K562 (cell line): Measurements from ENCODE around the gene DYNC1H1. TPM values are rescaled to one million over a fixed set of nuclear protein-coding genes. Genes with fewer than 3 reads are reported as not detected.

Experiments used
- ARID1B ChIP-seq: fragments of 450-650 bp; IDR thresholded peaks from 2 replicates; pipeline ENCODE4 v1.6.1; 2016; ENCODE audit warnings: antibody characterized with exemption, mild to moderate bottlenecking, inconsistent platforms
- ATF7 ChIP-seq: fragments of 450-650 bp; IDR thresholded peaks from 2 replicates; pipeline ENCODE4 v1.7.1; 2014; ENCODE audit warnings: mild to moderate bottlenecking, moderate library complexity
- BRF1 ChIP-seq: IDR thresholded peaks from 3 replicates; pipeline ENCODE4 v1.6.1; 2011; ENCODE audit warnings: borderline replicate concordance, mild to moderate bottlenecking; ENCODE audit not compliant: insufficient read length; ENCODE audit errors: extremely low read depth
- COPS2 ChIP-seq: fragments of 450-650 bp; conservative IDR thresholded peaks from 2 replicates; pipeline ENCODE4 v1.6.1; 2016; ENCODE audit warnings: mild to moderate bottlenecking, moderate library complexity
- EGR1 ChIP-seq: fragments of 450-650 bp; conservative IDR thresholded peaks from 2 replicates; pipeline ENCODE4 v1.6.1; 2017; ENCODE audit warnings: mild to moderate bottlenecking
- EWSR1 ChIP-seq: fragments of 450-650 bp; IDR thresholded peaks from 2 replicates; pipeline ENCODE4 v1.6.1; 2018; ENCODE audit warnings: borderline replicate concordance, mild to moderate bottlenecking, low read depth, moderate library complexity; ENCODE audit not compliant: partially characterized antibody
- FOXA1 ChIP-seq: fragments of 450-650 bp; IDR thresholded peaks from 2 replicates; pipeline ENCODE4 v1.6.1; 2016; ENCODE audit warnings: mild to moderate bottlenecking, borderline replicate concordance
- GTF3C2 ChIP-seq: IDR thresholded peaks from 3 replicates; pipeline ENCODE4 v1.6.1; 2011; ENCODE audit warnings: borderline replicate concordance, mild to moderate bottlenecking, moderate library complexity; ENCODE audit not compliant: insufficient read length; ENCODE audit errors: extremely low read depth
- HBP1 ChIP-seq: fragments of 450-650 bp; formaldehyde crosslinking; IDR thresholded peaks from 2 replicates; pipeline ENCODE4 v1.4.0; 2022; ENCODE audit warnings: missing genetic modification characterization
- HDAC1 ChIP-seq, 2 experiments: fragments of 450-650 bp; IDR thresholded peaks; 2 replicates each; pipeline ENCODE4 v1.6.1; 2016 to 2017; ENCODE audit warnings: inconsistent platforms in 1 of 2, mild to moderate bottlenecking in 1 of 2, moderate library complexity in 1 of 2
- HDGF ChIP-seq: fragments of 450-650 bp; IDR thresholded peaks from 2 replicates; pipeline ENCODE4 v1.6.1; 2016
- KHSRP ChIP-seq: fragments of 450-650 bp; IDR thresholded peaks from 2 replicates; pipeline ENCODE4 v1.6.1; 2017
- LARP7 ChIP-seq: fragments of 450-650 bp; IDR thresholded peaks from 2 replicates; pipeline ENCODE4 v1.6.1; 2016
- MAFK ChIP-seq: IDR thresholded peaks from 2 replicates; pipeline ENCODE4 v1.6.1; 2011; ENCODE audit warnings: low read length, improper control_type of control experiment
- MBD2 ChIP-seq: sonication (generic); IDR thresholded peaks from 2 replicates; pipeline ENCODE4 v1.6.1; 2016; ENCODE audit warnings: low read depth, borderline replicate concordance
- NR2F6 ChIP-seq: fragments of 450-650 bp; formaldehyde crosslinking; IDR thresholded peaks from 2 replicates; pipeline ENCODE4 v1.4.0; 2020; ENCODE audit warnings: mild to moderate bottlenecking
- RAD21 ChIP-seq, 2 experiments: fragments of 250-450 bp in 1 of 2; fragments of 450-650 bp in 1 of 2; sonication (Bioruptor Pico) in 1 of 2; formaldehyde crosslinking in 1 of 2; IDR thresholded peaks in 1 of 2; conservative IDR thresholded peaks in 1 of 2; 2 replicates each; pipeline versions ENCODE4 v1.4.0 to v1.8.0; 2020 to 2022; ENCODE audit warnings: mild to moderate bottlenecking in 2 of 2, moderate library complexity in 1 of 2
- SETDB1 ChIP-seq: IDR thresholded peaks from one replicate; pipeline ENCODE4 v1.6.1; 2012; ENCODE audit warnings: low read length, control low read depth, inconsistent platforms
- SLC30A9 ChIP-seq: fragments of 250-450 bp; sonication (Bioruptor Pico); IDR thresholded peaks from 2 replicates; pipeline ENCODE4 v1.8.0; 2022; ENCODE audit warnings: mild to moderate bottlenecking, moderate library complexity
- TFE3 ChIP-seq: fragments of 450-650 bp; formaldehyde crosslinking; IDR thresholded peaks from 2 replicates; pipeline ENCODE4 v1.4.0; 2020; ENCODE audit warnings: mild to moderate bottlenecking, mixed read lengths
- TSC22D4 ChIP-seq: fragments of 450-650 bp; IDR thresholded peaks from 2 replicates; pipeline ENCODE4 v1.6.1; 2016; ENCODE audit warnings: missing genetic modification characterization, missing biosample characterization, control low read depth
- ZNF165 ChIP-seq: fragments of 250-450 bp; sonication (Bioruptor Pico); IDR thresholded peaks from 2 replicates; pipeline ENCODE4 v1.4.0; 2020; ENCODE audit warnings: borderline replicate concordance
- ZNF217 ChIP-seq: sonication (generic); formaldehyde crosslinking; IDR thresholded peaks from 2 replicates; pipeline ENCODE4 v1.8.0; 2022; ENCODE audit warnings: mild to moderate bottlenecking, missing genetic modification reagents
- polyA plus RNA-seq, 8 experiments: library from polyadenylated mRNA; depleted of rRNA in 4 of 8; stranded (reverse) in 5 of 8; unstranded in 3 of 8; fragments of >200 nt; fragmentation: Nextera tagmentation in 2 of 8; fragmentation: Illumina TruSeq in 1 of 8; extraction: Ambion mirVana in 2 of 8; extraction: Trizol in 1 of 8; gene quantifications; 2 replicates each; pipeline versions ENCODE4 v1.2.1 to v1.2.3, GENCODE V29; 2011 to 2014; ENCODE audit warnings: inconsistent platforms in 1 of 8, missing spikeins in 1 of 8
- total RNA-seq, 7 experiments: library from RNA; depleted of rRNA in 6 of 7; stranded (reverse); fragments of >200 nt in 6 of 7; fragmentation: Illumina TruSeq in 2 of 7; extraction: Trizol in 2 of 7; gene quantifications; 2 replicates each; pipeline versions ENCODE4 v1.2.1 to v1.2.3, GENCODE V29; 2011 to 2021; ENCODE audit warnings: low replicate concordance in 1 of 7
- TF ChIP-seq, protein P1 (sequence below): sonication (generic); formaldehyde crosslinking; IDR thresholded peaks from 2 replicates; pipeline ENCODE4 v1.8.0; 2022; ENCODE audit warnings: mild to moderate bottlenecking, missing genetic modification reagents

DYNC1H1 gene
- total and polyA plus RNA-seq, 9 of the 15 experiments (the other 6 are each of a cell fraction or from before 2014, with no cell fraction given): 31.9 to 335 (median 115) TPM

DNA sequence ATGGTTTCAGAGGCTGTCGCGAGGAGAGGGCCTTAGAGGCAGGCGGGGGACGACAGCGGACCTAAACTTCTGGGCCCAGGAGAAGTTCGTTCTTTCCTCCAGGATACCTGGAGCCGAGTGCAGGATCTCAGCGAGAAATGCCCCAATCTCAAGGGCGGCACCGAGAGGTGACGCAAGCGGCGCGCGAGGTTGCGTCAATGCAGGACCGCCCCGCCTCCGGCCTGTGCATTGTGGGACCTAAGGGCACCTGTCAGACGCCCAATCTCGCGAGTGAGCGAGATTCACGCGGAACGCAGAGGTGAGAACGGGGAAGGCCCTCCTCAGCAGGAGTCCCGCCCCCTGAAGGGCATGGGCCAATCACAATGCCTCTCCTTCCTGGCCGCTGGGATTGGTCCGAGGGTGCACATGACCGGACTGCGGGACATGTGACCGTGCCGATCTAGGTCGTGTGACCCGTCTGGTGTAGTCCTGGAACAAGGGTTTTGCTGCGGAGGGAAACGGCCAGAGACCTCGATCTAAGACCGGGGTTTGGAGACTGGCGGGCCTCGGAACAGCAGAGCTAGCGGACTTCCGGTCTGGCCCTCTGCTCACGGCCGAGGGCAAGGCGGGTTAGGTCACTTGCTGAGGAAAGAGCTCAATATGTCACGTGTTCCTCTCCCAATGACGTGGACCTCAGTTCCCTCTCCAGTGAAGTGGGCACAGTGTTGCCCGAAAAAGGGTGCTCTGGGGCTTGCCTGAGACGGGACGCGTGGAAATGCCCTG is 16.3 kb upstream of the DYNC1H1 start (continued):
- TF ChIP-seq GTF3C2 (no peak), HDAC1 (IDR thresholded peaks at IDR 0.05) (peak in 1 of 2 experiments; percentile 94; a peak in 2 of 4 replicates), HBP1 (0 out of 2 replicates have a peak, but pooled peaks have one; percentile 7), ZNF165 (CRISPR knock-in tag) (no peak), ATF7 (peak; percentile 94), EWSR1 (no peak), KHSRP (peak; percentile 87), SLC30A9 (CRISPR knock-in tag) (no peak), TFE3 (peak; percentile 83), ZNF217 (no peak), COPS2 (no peak), LARP7 (no peak), ARID1B (peak; percentile 8; the same call in 1 of the 2 replicates), RAD21 (CRISPR knock-in tag; conservative IDR thresholded peaks at IDR 0.05 in 1 of 2, IDR thresholded peaks at IDR 0.05 in 1 of 2) (no peak), MAFK (no peak), TSC22D4 (no peak), NR2F6 (CRISPR knock-in tag) (no peak), MBD2 (peak; percentile 89), HDGF (no peak), SETDB1 (no peak), BRF1 (no peak), EGR1 (no peak), FOXA1 (no peak)
- TF ChIP-seq, protein P1, sequence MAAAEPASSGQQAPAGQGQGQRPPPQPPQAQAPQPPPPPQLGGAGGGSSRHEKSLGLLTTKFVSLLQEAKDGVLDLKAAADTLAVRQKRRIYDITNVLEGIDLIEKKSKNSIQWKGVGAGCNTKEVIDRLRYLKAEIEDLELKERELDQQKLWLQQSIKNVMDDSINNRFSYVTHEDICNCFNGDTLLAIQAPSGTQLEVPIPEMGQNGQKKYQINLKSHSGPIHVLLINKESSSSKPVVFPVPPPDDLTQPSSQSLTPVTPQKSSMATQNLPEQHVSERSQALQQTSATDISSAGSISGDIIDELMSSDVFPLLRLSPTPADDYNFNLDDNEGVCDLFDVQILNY (CRISPR knock-in tag): no peak
